Stimulated activated naive CD4-positive, alpha-beta T cell (primary cell): ENCODE data around the gene PFKP.

Source experiments
- DNase-seq, 6 experiments: peaks; one replicate each; lab custom pipeline; 2025; lab: John Stamatoyannopoulos, UW

Gene PFKP

GRCh38 chr10:3116508-3117100, 49.3 kb downstream of the PFKP start:
- DNase-seq = no peak

GRCh38 chr10:3117486-3117885, 50.1 kb downstream of the PFKP start:
- no peak for DNase-seq

DNA sequence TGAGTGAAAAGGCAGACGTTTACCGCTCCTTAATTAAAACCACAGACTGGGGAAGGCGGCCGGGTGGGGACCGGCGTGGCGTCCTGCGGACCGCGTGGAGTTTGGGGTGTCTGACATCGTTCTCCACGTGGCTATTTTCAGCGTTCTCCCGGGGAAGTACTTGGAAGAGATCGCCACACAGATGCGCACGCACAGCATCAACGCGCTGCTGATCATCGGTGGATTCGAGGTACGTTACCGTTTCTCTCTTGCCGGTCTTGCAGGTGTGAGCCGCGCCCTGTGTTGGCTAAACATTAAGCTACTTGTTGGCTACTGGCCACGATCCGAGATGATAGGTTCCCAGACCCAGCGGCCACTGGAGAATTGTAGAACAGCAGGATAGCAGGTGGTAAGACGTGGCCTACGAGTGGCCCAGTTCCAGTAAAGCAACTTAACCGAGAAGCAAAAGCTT, 51.3 kb downstream of the PFKP start:
- DNase-seq = no peak

DNA sequence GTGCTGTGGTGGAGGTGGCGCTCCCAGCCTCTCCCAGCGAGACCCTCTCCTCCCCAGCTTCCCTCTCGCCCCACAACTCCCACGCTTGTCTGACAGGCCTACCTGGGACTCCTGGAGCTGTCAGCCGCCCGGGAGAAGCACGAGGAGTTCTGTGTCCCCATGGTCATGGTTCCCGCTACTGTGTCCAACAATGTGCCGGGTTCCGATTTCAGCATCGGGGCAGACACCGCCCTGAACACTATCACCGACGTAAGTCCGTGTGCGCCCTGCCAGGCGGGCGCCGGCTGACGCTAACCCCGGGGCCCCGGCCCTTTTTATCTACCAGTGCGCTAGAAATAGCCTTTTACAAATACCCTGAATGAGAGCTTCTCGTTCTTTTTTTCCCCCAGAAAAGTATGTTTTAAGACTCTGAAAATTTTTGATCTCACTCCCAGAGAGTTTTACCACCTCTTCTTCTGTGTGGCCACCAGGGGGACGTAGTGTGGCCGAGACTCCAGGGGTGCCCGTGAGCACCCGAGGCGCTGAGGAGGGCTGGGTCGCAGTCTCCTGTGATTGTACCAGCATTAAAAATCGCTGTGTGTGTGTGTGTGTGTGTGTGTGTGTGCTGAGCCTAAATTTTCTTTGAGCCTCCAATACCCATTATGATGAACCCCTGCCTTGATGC, 52.6 kb downstream of the PFKP start:
- no peak for DNase-seq

DNA sequence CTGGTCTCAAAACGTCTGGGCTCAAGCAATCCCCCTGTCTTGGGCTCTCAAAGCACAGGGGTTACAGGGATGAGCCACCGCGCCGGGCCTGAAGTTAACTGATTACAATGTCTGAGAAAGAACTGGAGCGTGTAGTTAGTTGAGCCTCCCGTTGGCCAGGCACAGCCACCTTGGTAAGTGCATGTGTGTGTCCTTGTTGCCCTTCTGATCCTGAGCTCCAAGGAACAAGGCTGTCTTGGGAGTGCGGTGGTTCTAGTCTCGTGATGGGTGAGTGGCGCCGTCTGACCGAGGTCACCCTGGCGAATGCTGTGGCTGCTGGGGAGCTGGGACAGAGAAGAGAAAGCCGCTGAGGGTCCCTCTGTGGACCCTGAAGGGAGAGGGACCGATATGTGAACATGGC, 54.7 kb downstream of the PFKP start:
- DNase-seq = no peak

DNA sequence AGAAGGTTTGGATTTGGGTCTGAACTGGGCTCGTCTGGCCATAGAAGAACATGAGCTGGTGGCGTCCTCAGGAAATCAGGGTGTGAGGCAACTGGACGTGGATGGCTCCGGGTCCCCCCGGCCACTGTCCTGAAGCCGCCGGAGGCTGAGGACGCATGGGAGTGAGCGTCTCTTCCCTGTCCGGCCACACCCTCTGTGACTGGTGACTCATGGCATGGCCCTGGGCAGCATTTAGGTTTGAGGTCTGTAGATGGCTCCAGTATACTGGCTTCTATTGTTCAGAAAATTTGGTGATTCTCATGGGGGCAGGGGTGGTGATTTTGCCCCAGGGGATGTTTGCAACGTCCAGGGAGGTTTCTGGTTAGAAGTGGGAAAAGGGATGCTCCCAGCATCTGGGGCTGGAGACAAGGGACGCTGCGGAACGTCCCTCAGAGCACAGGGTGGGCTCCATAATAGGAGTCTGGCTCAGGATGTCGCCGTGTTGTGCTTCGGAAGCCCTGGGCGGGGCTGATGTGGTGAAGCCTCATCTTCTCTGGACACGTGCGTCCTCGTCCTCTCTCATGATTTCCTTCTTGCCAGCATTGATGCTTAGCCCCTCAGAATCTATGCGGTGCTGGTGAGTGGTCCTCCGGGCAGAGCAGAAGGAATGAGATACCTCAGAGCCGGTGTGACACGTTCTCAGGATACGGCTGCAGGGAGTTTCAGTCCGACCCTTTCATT, 55.3 kb downstream of the PFKP start:
- DNase-seq = no peak

- no peak for DNase-seq
Measured at GRCh38 chr10:3123571-3124411, 56.4 kb downstream of the PFKP start.

- no peak for DNase-seq
Measured at GRCh38 chr10:3124412-3125175, 57.2 kb downstream of the PFKP start.

DNA sequence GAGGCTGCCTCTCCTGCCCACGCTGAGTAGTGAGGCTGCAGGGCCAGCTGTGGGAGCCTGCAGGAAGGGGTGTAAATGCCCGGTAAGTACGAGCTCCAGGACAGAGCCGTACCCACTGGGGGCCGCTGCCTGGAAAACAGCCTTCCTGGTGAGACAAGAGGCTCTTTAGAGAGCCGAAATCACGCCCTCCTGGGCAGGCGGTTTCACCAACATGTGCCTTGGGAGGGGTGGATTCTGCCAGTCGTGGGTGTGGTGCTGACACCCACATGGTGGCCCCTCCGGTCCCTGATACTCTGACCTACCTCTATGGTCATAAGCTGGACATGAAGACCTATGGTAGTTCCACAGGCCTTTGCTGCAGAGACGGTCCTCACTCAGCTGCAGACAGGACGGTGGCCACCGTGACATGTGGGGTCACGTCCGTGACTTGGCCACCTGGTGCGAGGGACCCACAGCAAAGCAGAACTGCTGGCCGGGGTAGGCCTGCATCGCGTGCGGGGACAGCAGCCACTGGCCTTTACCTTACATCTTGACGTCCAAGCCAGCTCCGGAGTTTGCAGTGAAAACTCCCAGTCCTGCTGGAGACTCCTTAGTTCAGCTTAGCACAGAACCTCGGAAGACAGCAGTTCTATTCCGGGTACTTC, 58.3 kb downstream of the PFKP start:
- DNase-seq = no peak

DNA sequence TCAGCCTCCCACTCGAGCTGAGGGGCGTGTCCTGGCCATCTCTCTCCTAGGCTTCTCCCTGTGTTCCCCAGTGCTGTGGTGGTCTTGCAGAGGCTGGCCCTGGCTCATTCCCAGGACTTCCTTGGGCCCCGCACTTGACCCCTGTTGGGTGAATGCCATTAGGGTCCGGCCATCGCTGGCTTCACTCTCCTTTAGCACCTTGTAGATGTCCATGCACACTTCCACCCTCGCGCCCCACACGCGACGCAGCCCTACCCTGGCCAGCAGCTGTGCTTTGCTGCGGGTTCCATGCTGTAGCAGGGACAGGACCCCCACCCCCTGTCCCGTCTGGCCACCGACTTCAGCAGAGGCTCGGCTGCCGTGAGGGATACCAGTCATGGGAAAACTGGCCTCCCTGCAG, 58.9 kb downstream of the PFKP start:
- no peak for DNase-seq

DNA sequence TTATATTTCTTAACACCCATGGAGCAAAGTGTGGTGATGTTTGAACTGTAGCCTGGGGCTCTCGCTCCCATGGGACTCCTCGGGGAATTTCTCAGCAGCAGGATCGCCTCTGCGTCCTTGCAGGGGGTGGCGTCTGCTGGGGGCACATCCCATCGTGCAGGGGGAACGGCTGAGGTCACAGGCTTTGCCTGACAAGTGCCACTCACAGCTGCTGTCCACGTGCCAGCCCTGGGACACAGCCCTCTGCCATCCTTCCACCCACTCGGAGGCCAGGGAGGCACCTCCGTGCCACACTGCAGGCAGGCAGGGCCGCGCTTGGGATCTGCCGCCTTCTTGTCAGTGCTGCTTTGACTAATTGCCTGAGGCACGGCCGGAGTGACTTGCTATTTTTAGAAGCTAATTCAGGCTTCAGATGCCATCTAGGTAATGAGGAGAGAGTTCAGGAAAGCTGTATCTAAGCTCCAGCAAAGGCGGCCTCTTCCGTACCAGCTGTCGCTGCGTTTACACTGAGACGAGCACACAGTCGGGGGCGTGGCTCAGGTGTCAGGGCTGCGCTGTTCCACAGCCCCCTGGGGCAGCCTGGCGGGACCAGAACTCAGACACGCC, 59.5 kb downstream of the PFKP start:
- no peak for DNase-seq

DNA sequence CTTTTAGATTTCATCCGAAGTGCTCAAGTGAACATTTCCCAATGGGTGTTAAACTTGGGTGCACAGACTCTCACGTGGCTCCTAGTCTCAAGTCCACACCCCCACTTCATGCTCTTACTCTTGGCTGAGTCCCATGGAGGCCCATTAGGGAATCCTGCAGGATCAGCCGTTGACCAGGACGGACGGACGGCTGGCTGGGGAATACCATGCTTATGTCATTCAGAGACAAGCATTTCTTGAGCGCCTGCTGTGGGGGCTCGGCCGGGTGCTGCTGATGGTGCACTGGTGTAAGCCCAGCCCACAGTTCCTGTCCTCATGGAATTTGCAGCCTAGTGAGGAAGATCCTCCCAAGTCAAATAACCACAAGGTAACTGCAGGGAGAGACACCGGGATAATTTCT, 60.6 kb downstream of the PFKP start:
- DNase-seq = no peak

DNA sequence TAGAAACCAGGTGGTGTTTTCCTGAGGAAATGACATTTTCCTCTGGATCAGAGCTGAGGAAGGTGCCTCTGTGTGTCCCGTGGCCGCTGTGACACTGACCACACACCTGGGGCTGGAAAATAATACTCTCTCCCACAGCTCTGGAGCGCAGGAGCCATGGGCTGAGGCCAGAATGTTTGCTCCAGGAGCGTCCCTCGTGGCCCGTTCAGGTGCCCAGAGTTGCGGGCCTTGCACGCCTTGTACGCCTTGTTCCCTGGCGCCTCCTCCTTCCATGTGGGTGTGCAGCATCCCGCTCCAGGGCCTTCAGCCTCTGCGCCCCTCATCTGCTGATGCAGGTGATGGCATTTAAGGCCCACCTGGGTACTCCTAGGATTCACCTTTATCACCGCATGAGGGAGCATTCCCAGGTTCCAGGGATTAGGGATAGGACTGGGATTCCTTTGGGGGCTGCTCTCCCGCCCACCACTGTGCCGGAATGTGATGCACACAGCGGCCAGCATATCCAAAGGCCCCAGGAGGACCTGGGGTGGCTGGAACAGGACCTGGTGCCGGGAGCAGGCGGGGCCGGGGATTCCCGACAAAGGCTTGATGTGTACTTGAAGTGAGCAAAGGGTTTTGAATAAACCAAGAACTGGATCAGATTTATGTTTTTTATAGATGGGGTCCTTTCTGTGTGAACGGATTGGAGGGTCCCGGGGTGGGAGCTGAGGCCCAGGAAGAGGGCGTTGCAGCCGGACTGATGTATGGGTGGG, 61.2 kb downstream of the PFKP start:
- no peak for DNase-seq

GRCh38 chr10:3129581-3130340, 62.4 kb downstream of the PFKP start:
- DNase-seq = no peak

DNA sequence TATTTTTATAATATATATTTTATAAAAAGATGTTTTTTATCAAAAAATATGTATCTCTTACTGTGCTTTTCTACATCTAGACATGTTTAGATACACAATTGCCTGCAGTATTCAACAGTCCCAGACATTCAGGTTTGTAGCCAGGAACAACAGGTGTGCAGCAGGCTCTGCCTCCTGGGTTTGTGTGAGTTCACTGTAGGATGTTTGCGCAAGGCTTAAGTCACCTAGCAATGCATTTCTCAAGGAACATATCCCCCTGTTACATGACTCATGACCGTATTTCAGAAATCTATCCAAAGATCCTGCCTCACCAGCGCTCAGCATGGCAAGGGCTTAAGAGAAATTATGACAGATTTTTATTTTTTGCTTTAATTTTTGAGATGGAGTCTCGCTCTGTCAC, 63.8 kb downstream of the PFKP start:
- DNase-seq = no peak

DNA sequence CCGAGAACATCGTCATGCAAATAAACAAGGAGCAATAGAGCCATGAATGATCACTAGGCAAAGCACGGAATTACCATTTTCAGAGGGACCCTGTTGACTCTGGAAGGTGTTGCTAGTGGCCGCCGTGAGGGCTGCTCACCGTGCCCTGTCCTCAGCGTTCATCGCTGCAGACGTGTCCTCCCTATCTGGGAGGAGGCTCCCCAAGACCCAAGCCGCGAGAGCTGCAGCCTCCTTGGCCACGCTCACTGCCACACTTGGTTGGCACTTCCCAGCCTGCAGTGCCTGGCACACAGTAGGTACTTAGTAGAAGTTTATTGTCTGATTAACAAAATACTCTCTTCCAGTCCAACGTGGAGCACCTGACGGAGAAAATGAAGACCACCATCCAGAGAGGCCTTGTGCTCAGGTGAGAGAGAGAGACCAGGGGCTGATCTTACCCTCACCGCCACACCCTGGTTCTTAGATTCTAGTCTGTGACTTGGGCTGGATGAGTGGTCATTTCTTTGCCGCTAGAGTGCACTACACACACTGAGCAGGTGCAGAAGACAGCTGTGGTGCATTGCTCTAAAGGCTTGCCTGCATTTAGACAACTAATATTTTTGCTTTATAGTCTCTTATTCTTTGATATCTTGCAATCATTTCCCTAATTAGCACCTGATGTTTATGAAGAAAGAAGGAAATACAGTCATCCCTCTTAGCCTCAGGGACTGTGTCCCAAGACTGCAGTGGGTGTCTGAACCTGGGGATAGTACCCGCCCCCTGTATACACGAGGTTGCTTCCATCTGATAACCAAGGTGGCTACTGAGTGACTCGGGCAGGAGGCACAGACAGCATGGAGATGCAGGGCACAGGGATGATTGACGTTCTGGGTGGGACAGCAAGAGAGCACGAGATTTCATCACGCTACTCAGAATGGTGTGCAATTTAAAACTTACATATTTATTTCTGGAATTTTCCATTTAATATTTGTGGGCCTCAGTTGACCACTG, 65.0 kb downstream of the PFKP start:
- no peak for DNase-seq

DNA sequence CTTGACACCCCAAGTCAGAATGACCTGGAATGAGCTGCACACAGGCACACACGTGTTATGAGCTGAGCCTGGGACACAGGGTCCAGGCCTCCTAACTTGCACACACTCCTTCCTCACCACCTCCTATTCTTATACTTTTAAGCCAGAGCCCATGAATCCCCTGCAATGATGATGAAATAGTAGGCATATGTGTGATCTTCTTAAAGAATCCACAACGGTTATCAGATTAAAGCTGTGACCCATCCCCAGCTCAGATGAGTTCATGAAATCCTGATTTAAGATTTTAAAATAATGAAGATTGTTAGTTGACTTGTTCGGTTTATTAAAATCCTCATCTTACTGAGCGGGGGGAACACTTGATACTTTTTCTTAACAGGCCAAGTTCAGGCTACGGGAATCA, 66.6 kb downstream of the PFKP start:
- no peak for DNase-seq

DNA sequence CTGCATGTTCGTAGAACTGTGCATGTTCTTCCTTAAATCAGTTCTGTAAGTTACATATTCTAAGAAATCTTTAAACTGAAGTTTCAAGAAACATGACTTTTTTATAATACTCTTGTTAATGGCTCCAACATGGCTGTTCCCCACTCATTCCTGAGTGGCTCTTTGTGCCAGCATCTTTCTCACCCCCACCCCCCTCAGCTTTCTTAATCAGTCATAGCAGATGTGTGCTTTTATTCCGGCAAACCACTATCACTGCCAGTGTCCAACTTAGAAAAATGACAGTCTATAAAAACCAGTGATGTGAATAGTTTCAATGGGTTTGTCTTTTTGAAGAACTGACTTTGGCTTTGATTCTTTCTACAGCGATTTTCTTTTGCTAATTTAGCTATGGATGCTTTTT, 67.7 kb downstream of the PFKP start:
- no peak for DNase-seq
